Ovary (tissue), 9 donors: ENCODE results near the gene SMIM24. TPM values are rescaled to one million over a fixed set of nuclear protein-coding genes. Genes with fewer than 3 reads are reported as not detected.
"Not testable (repeated sequence)": the region's sequence is repeated elsewhere in the genome, so short reads cannot be mapped to it uniquely, and the experiment has no call there.

Experiments
- DNase-seq, 5 donors: peaks; one replicate each; pipeline ENCODE4 v3.0.0-alpha.2; 2019 to 2020
- H3K27ac ChIP-seq, 2 donors: fragments of 200-600 bp; one replicate each; pipeline versions ENCODE4 v1.5.1 to v1.8.0; 2019 to 2022
- H3K27me3 ChIP-seq: fragments of 200-600 bp; one replicate; pipeline ENCODE4 v1.8.0; 2022
- H3K36me3 ChIP-seq: fragments of 200-600 bp; sonication (generic); one replicate; pipeline ENCODE4 v1.5.1; 2019
- H3K4me1 ChIP-seq: one replicate; pipeline ENCODE4 v1.8.1; 2013; ENCODE audit warnings: mild to moderate bottlenecking, moderate library complexity; ENCODE audit not compliant: insufficient read depth
- H3K4me3 ChIP-seq: fragments of 200-600 bp; sonication (generic); one replicate; pipeline ENCODE4 v1.5.1; 2017
- H3K9me3 ChIP-seq, 2 donors: fragments of 200-600 bp in 1 of 2; sonication (generic) in 1 of 2; one replicate each; pipeline versions ENCODE4 v1.5.1 to v1.8.1; 2013 to 2019; ENCODE audit warnings: mild to moderate bottlenecking in 1 of 2, moderate library complexity in 1 of 2
- CTCF ChIP-seq, 3 donors: fragments of 450-650 bp in 2 of 3; fragments of 200-600 bp in 1 of 3; IDR thresholded peaks; one replicate each; pipeline versions ENCODE4 v1.5.1 to v1.8.0; 2016 to 2022; ENCODE audit warnings: antibody characterized with exemption in 3 of 3, mild to moderate bottlenecking in 1 of 3
- EP300 ChIP-seq: sonication (generic); formaldehyde crosslinking; IDR thresholded peaks from one replicate; pipeline ENCODE4 v1.6.1; 2017; ENCODE audit warnings: antibody characterized with exemption
- POLR2A ChIP-seq: fragments of 450-650 bp; IDR thresholded peaks from one replicate; pipeline ENCODE4 v1.6.1; 2017; ENCODE audit warnings: antibody characterized with exemption, mild to moderate bottlenecking, moderate library complexity
- WGBS, 3 donors: extraction: QIAGEN DNeasy Blood & Tissue Kit in 1 of 3; methylation state at CpG; one replicate each; pipeline versions ENCODE4 v1.1.5 to v1.1.7; 2013 to 2017; 5-methylcytosine and 5-hydroxymethylcytosine counted together
- intact Hi-C, 4 donors: fragments of 100-400 bp; cut with DNase I; formaldehyde crosslinking; loops; one replicate each; pipeline versions ENCODE4 v1.11.0 to v1.15.1; 2022 to 2023
- polyA plus RNA-seq, 2 donors: library from polyadenylated mRNA; stranded (reverse); fragments of 200-250 nt in 1 of 2; fragments of 350-450 nt in 1 of 2; fragmentation: Illumina TruSeq in 1 of 2; extraction: RNeasy Lipid Tissue Mini Kit (QIAGEN cat#74804) in 1 of 2; gene quantifications; one replicate each; pipeline ENCODE4 v1.2.3, GENCODE V29; 2013 to 2014
- total RNA-seq, 7 donors: library from RNA; depleted of rRNA in 2 of 7; stranded (reverse); fragments of >200 nt in 2 of 7; fragmentation: NEBNext Ultra II Directional in 3 of 7; extraction: Animal tissue kit (Norgen Biotek cat#: 25700) in 3 of 7; gene quantifications; one replicate each; pipeline versions ENCODE4 v1.1.0 to v1.2.4, GENCODE V29; 2016 to 2023
- donor health status: DM: no; HTN: no; CAD: no; lungs with moderate emphysema.
- donor health status: DM: no; HTN: no; CAD: no.
- donor health status: Bipolar disorder and iron deficiency.
- donor health status: DM: yes; HTN: yes; CAD: no.
- donor health status: DM: no; HTN: no; CAD: no.
- donor health status: DM: yes; HTN: yes; CAD: no.

Gene SMIM24
- total and polyA plus RNA-seq, 9 donors: 0.10 to 2.6 (median 0.94) TPM; not detected in 3

DNA sequence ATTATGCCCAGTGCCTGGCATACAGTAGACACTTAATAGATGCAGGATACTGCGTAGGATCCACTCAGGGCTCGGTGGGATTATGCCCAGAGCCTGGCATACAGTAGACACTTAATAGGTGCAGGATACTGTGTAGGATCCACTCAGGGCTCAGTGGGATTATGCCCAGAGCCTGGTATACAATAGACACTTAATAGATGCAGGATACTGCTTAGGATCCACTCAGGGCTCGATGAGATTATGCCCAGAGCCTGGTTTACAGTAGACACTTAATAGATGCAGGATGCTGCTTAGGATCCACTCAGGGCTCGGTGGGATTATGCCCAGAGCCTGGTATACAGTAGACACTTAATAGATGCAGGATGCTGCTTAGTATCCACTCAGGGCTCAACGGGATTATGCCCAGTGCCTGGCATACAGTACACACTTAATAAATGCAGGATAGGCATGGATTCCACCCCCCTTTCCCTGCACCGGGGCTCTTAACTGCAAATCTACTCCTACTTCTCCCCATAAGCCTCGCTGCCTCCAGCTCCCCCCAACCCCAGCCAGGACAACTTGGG lies 24.9 kb downstream of the SMIM24 start:
- 74 to 82% (median 79%) methylated on average over 7 of the region's 7 CpGs for WGBS, 3 donors
- intact Hi-C loops: no loop called here
- no peak for DNase-seq
- no peak overlapping the region for H3K27ac ChIP-seq
- TF ChIP-seq POLR2A (no peak), CTCF (IDR thresholded peaks at IDR 0.05) (no peak), EP300 (no peak)
- H3K27me3 ChIP-seq: no peaks in the 10 kb centered on the region
- H3K9me3 ChIP-seq: no peaks in the 10 kb centered on the region
- peaks cover 33% of the 10 kb centered on the region for H3K4me1 ChIP-seq
- H3K36me3 ChIP-seq: no peaks in the 10 kb centered on the region
- no peak overlapping the region for H3K4me3 ChIP-seq

GRCh38 chr19:3454656-3455392 lies 25.5 kb downstream of the SMIM24 start:
- WGBS, 3 donors: 91 to 92% (median 92%) methylated on average over 15 of the region's 15 CpGs
- Histone ChIP-seq H3K9me3 (no peaks in the 10 kb centered on the region), H3K4me1 (peaks cover 27% of the 10 kb centered on the region), H3K36me3 (no peaks in the 10 kb centered on the region), H3K4me3 (no peak overlapping the region), H3K27ac (peak overlapping the region in 1 of 2 donors; percentile 19), H3K27me3 (no peaks in the 10 kb centered on the region)
- no peak for DNase-seq
- TF ChIP-seq CTCF (IDR thresholded peaks at IDR 0.05) (no peak), POLR2A (no peak), EP300 (no peak)
- intact Hi-C loops: no loop called here

- Histone ChIP-seq H3K27me3 (no peaks in the 10 kb centered on the region), H3K36me3 (no peaks in the 10 kb centered on the region), H3K4me3 (no peak overlapping the region), H3K4me1 (peaks cover 20% of the 10 kb centered on the region), H3K9me3 (no peaks in the 10 kb centered on the region), H3K27ac (peak overlapping the region in 1 of 2 donors; percentile 19)
- no peak for TF ChIP-seq POLR2A
- no peak for TF ChIP-seq EP300
- TF ChIP-seq CTCF (IDR thresholded peaks at IDR 0.05): no peak
- 77 to 86% (median 79%) methylated on average over 19 to 25 of the region's 25 CpGs for WGBS, 3 donors
- intact Hi-C loops: no loop called here
- no peak for DNase-seq
These were observed 26.5 kb downstream of the SMIM24 start for GRCh38 chr19:3453840-3454239.

DNA sequence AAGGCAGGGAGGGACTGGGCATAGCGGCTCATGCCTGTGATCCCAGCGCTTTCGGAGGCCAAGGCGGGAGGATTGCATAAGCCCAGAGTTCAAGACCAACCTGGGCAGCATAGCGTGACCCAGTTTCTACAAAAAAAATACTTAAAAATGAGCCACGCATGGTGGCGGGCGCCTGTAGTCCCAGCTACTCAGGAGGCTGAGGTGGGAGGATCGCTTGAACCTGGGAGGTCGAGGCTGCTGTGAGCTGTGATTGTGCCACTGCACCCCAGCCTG lies 27.4 kb downstream of the SMIM24 start:
- not testable (repeated sequence) for H3K27ac ChIP-seq

DNA sequence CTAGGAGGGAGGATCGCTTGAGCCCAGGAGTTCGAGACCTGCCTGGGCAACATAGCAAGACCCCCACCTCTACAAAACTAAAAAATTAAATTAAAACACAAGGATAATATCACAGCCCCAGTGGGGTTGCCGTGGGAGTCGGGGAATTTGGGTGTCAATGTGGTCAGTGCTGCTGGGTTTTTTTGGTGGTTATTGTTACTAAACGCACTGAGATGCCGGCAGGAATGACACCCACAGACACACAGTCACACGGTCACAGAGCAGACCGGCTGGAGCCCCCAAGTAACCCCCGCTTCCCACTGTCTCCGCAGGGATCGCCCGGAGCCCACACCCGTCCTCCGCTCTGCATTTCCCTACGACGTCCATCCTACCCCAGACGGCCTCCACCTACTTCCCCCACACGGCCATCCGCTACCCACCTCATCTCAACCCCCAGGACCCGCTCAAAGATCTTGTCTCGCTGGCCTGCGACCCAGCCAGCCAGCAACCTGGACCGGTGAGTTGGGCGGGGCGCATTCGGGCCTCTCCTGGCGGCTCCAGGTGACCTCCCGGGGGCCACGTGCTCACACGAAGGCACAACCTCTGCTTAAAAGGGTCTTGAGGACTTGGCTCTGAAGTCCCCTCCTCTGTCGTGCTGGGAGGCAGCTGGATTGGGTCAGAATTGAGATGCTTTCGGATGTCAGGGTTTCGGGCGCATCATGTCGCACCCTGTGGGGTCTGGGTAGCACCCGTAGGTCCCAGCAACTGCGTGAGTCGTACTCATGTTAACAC lies 28.0 kb downstream of the SMIM24 start:
- intact Hi-C loops: no loop called here
- 88% methylated on average over 35 to 38 of the region's 38 CpGs for WGBS, 3 donors

More for the DNA sequence above, 27.4 kb downstream of the SMIM24 start:
- intact Hi-C loops, H3K9me3 ChIP-seq, H3K27me3 ChIP-seq, DNase-seq, H3K4me3 ChIP-seq, H3K36me3 ChIP-seq: not testable (repeated sequence)
- peaks cover 11% of the 10 kb centered on the region for H3K4me1 ChIP-seq
- WGBS, 3 donors: 96 to 97% (median 97%) methylated on average over 10 of the region's 10 CpGs

More for the DNA sequence above, 28.0 kb downstream of the SMIM24 start:
- no peaks in the 10 kb centered on the region for H3K27me3 ChIP-seq
- H3K9me3 ChIP-seq: no peaks in the 10 kb centered on the region
- no peak overlapping the region for H3K4me3 ChIP-seq
- H3K27ac ChIP-seq: no peak overlapping the region
- no peak for DNase-seq
- H3K36me3 ChIP-seq: no peaks in the 10 kb centered on the region
- TF ChIP-seq CTCF (IDR thresholded peaks at IDR 0.05): no peak
- H3K4me1 ChIP-seq: peaks cover 7% of the 10 kb centered on the region
